Uterus (tissue), 2 donors: Measurements from ENCODE around the gene WBP1L.

ENCODE experiments used
- CTCF ChIP-seq, 4 experiments: fragments of 200-600 bp in 2 of 4; fragments of 450-650 bp in 2 of 4; sonication (generic) in 2 of 4; IDR thresholded peaks; one replicate each; pipeline ENCODE4 v1.5.1; 2016 to 2019; ENCODE audit warnings: antibody characterized with exemption in 4 of 4, mild to moderate bottlenecking in 2 of 4, moderate library complexity in 1 of 4
- POLR2A ChIP-seq, 2 donors: fragments of 450-650 bp; IDR thresholded peaks; one replicate each; pipeline ENCODE4 v1.6.1; 2016; ENCODE audit warnings: antibody characterized with exemption in 2 of 2, mild to moderate bottlenecking in 1 of 2, moderate library complexity in 1 of 2

- TF ChIP-seq POLR2A (IDR thresholded peaks at IDR 0.05) (peak; percentile 37 to 77), CTCF (IDR thresholded peaks at IDR 0.05) (peak in 2 of 4 experiments; percentile 25 to 52)
Measured at GRCh38 chr10:102713814-102714620, 29.7 kb upstream of the WBP1L start, which contains the start of gene ARL3.
